Thyroid gland (tissue), 4 donors: ENCODE results near the gene DNAJB12. TPM values are rescaled to one million over a fixed set of nuclear protein-coding genes. Genes with fewer than 3 reads are reported as not detected.

ENCODE experiments used
- DNase-seq, 2 donors: peaks; one replicate each; pipeline ENCODE4 v3.0.0-alpha.2; 2019
- H3K27ac ChIP-seq, 3 donors: fragments of 200-600 bp; sonication (generic); 1 replicate in 2 of 3; 2 replicates in 1 of 3; pipeline ENCODE4 v1.5.1; 2016 to 2019; ENCODE audit warnings: mild to moderate bottlenecking in 1 of 3, moderate library complexity in 1 of 3
- H3K27me3 ChIP-seq: fragments of 200-600 bp; sonication (generic); one replicate; pipeline ENCODE4 v1.5.1; 2019
- H3K36me3 ChIP-seq, 2 donors: fragments of 200-600 bp; sonication (generic); one replicate each; pipeline ENCODE4 v1.5.1; 2016 to 2019
- H3K4me1 ChIP-seq, 2 donors: fragments of 200-600 bp; sonication (generic); one replicate each; pipeline ENCODE4 v1.5.1; 2017 to 2019
- H3K4me3 ChIP-seq, 3 donors: fragments of 200-600 bp; sonication (generic); replicated peaks in 1 of 3; 1 replicate in 2 of 3; 2 replicates in 1 of 3; pipeline ENCODE4 v1.5.1; 2016; ENCODE audit warnings: mild to moderate bottlenecking in 1 of 3
- H3K9me3 ChIP-seq: fragments of 200-600 bp; sonication (generic); one replicate; pipeline ENCODE4 v1.5.1; 2017
- CTCF ChIP-seq, 6 experiments: fragments of 200-600 bp in 3 of 6; fragments of 450-650 bp in 3 of 6; sonication (generic) in 3 of 6; IDR thresholded peaks; one replicate each; pipeline ENCODE4 v1.5.1; 2016 to 2019; ENCODE audit warnings: antibody characterized with exemption in 6 of 6, mild to moderate bottlenecking in 2 of 6, inconsistent platforms in 1 of 6, moderate library complexity in 1 of 6
- POLR2A ChIP-seq, 2 donors: fragments of 450-650 bp; IDR thresholded peaks; one replicate each; pipeline ENCODE4 v1.6.1; 2017; ENCODE audit warnings: antibody characterized with exemption in 2 of 2, mild to moderate bottlenecking in 2 of 2, moderate library complexity in 1 of 2
- WGBS, 2 donors: methylation state at CpG; one replicate each; pipeline ENCODE4 v1.1.5; 2017; 5-methylcytosine and 5-hydroxymethylcytosine counted together
- intact Hi-C: fragments of 100-400 bp; cut with DNase I; formaldehyde crosslinking; loops from one replicate; pipeline ENCODE4 v1.15.1; 2023
- total RNA-seq, 4 donors: library from RNA; depleted of rRNA; stranded (reverse); fragments of >200 nt; gene quantifications; one replicate each; pipeline ENCODE4 v1.2.3, GENCODE V29; 2016

DNAJB12 gene
- total RNA-seq, 4 donors from 2014 or later: 31.6 to 49.7 (median 44.1) TPM

GRCh38 chr10:72336259-72337038 lies 18.3 kb downstream of the DNAJB12 start:
- H3K36me3 ChIP-seq: peaks cover 32 to 49% of the 10 kb centered on the region in 2 donors
- H3K27ac ChIP-seq: peak overlapping the region; percentile 71 to 97 (median 82)
- H3K27me3 ChIP-seq: no peaks in the 10 kb centered on the region
- TF ChIP-seq POLR2A (IDR thresholded peaks at IDR 0.05) (no peak), CTCF (IDR thresholded peaks at IDR 0.05) (no peak)
- peaks cover 25 to 53% of the 10 kb centered on the region in 2 donors for H3K4me1 ChIP-seq
- no peak overlapping the region for H3K4me3 ChIP-seq
- WGBS, 2 donors: 88 to 89% methylated on average over 17 of the region's 18 CpGs
- DNase-seq: no peak
- intact Hi-C loops: loop anchor here (5.0 to 10.0 kb wide), 4 partner anchors 209 to 439 kb away; no protein-coding TSS in a partner anchor
- H3K9me3 ChIP-seq: no peaks in the 10 kb centered on the region

GRCh38 chr10:72335394-72336258 lies 19.1 kb downstream of the DNAJB12 start:
- TF ChIP-seq CTCF (IDR thresholded peaks at IDR 0.05) (no peak), POLR2A (IDR thresholded peaks at IDR 0.05) (no peak)

GRCh38 chr10:72334825-72335393 lies 19.8 kb downstream of the DNAJB12 start:
- peaks cover 37 to 67% of the 10 kb centered on the region in 2 donors for H3K4me1 ChIP-seq
- no peaks in the 10 kb centered on the region for H3K27me3 ChIP-seq
- 65 to 84% methylated on average over 4 to 6 of the region's 16 CpGs for WGBS, 2 donors
- H3K4me3 ChIP-seq: no peak overlapping the region
- TF ChIP-seq CTCF (IDR thresholded peaks at IDR 0.05) (peak in 1 of 6 experiments; percentile 14), POLR2A (IDR thresholded peaks at IDR 0.05) (no peak)
- intact Hi-C loops: loop anchor here (5.0 to 10.0 kb wide), 4 partner anchors 208 to 438 kb away; no protein-coding TSS in a partner anchor
- H3K36me3 ChIP-seq: peaks cover 32 to 42% of the 10 kb centered on the region in 2 donors
- H3K27ac ChIP-seq: peak overlapping the region; percentile 71 to 97 (median 82)
- H3K9me3 ChIP-seq: no peaks in the 10 kb centered on the region
- peak; percentile 61 to 69 for DNase-seq

More at GRCh38 chr10:72335394-72336258, 19.1 kb downstream of the DNAJB12 start:
- peak overlapping the region; percentile 71 to 97 (median 82) for H3K27ac ChIP-seq
- peaks cover 32 to 42% of the 10 kb centered on the region in 2 donors for H3K36me3 ChIP-seq
- no peaks in the 10 kb centered on the region for H3K9me3 ChIP-seq
- no peak overlapping the region for H3K4me3 ChIP-seq
- 63 to 75% methylated on average over 11 to 16 of the region's 20 CpGs for WGBS, 2 donors
- DNase-seq: peak in 1 of 2 donors; percentile 31
- H3K27me3 ChIP-seq: no peaks in the 10 kb centered on the region
- peaks cover 32 to 60% of the 10 kb centered on the region in 2 donors for H3K4me1 ChIP-seq
- intact Hi-C loops: loop anchor here (5.0 to 10.0 kb wide), 4 partner anchors 208 to 438 kb away; no protein-coding TSS in a partner anchor

GRCh38 chr10:72334196-72334824 lies 20.4 kb downstream of the DNAJB12 start:
- Histone ChIP-seq H3K4me1 (peaks cover 43 to 73% of the 10 kb centered on the region in 2 donors), H3K27ac (peak overlapping the region; percentile 62 to 97 (median 82)), H3K27me3 (no peaks in the 10 kb centered on the region), H3K9me3 (no peaks in the 10 kb centered on the region), H3K36me3 (peaks cover 32 to 38% of the 10 kb centered on the region in 2 donors), H3K4me3 (no peak overlapping the region)
- intact Hi-C loops: loop anchor here (10.0 kb wide), 1 partner anchor 380 kb away; no protein-coding TSS in a partner anchor
- WGBS, 2 donors: 74 to 78% methylated on average over 16 to 17 of the region's 17 CpGs
- TF ChIP-seq CTCF (IDR thresholded peaks at IDR 0.05): no peak
- TF ChIP-seq POLR2A (IDR thresholded peaks at IDR 0.05): no peak
- no peak for DNase-seq
